Measurements from ENCODE around the gene REEP5. TPM values are rescaled to one million over a fixed set of nuclear protein-coding genes. Genes with fewer than 3 reads are reported as not detected.

Gene REEP5
- 66.4 and 73.8 TPM in 2 replicates for total RNA-seq
- long read RNA-seq, transcript REEP5-202 (5 exons, 3,326 nt): major isoform, 803 of 829 reads
- long read RNA-seq, partial matches to known transcripts: 4 of 829 reads
- long read RNA-seq, other reads (novel, unspliced or antisense): 18 of 829 reads

DNA sequence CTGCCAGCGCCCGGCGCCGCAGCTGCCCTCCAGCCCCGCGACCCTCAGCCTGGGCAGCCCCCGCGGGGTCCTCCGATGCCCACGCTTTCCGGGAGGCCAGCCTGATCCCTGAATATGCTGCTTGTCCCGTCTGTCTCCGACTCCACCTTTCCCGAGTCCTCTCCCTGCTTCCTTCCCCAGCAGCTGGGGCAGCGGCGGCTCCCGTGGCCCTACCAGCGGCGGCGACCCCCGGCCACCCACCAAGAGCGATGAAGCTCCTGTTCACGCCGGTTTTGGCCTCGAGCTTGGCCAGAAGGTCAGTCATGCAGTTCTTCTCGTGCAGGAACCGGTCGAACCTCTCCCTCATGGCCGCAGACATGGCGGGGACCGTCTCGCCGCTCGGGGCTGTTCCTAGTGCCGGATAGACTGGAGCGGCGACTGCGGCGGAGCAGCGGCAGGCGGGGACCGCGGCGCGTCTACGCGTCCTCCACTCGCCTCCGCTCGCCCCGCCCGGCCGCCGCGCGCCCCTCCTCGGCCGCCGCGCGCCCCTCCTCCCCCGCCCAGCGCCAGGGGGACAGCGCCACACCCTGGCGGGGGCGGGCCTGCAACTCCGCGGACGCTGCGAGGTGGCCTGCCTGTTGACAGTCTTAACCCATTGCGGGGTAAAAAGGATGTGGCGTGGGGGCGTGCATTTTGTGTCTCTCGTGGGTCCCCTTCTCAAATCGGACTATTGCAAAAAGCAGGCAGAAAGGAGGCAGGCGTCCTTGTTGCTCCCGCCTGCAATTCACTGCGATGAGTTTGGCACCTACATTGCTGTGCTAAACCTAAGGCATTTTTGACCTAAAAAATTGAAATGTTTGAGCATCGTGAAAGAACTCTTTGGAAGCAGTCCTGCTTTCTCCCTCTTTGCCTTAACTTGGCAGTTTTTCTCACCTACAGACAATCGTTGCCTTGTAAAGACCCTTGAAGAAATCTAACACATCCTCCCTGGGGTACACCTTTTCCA is at the start of gene REEP5:
Gene REEP5 (minus strand): TSS at position 395 of the 985 bp plus-strand sequence. CDS start 37 bp downstream, at position 358.
- TF ChIP-seq, protein P1, sequence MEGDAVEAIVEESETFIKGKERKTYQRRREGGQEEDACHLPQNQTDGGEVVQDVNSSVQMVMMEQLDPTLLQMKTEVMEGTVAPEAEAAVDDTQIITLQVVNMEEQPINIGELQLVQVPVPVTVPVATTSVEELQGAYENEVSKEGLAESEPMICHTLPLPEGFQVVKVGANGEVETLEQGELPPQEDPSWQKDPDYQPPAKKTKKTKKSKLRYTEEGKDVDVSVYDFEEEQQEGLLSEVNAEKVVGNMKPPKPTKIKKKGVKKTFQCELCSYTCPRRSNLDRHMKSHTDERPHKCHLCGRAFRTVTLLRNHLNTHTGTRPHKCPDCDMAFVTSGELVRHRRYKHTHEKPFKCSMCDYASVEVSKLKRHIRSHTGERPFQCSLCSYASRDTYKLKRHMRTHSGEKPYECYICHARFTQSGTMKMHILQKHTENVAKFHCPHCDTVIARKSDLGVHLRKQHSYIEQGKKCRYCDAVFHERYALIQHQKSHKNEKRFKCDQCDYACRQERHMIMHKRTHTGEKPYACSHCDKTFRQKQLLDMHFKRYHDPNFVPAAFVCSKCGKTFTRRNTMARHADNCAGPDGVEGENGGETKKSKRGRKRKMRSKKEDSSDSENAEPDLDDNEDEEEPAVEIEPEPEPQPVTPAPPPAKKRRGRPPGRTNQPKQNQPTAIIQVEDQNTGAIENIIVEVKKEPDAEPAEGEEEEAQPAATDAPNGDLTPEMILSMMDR (IDR thresholded peaks at IDR 0.05): peak; percentile 93
- Mint-ChIP-seq H3K4me1 (ENCODE audit: unreplicated experiment) (peaks cover 22% of the 10 kb centered on the region), H3K4me3 (ENCODE audit: unreplicated experiment) (peak within 1 kb of the TSS; percentile 96), H3K36me3 (ENCODE audit: unreplicated experiment) (peaks cover 20% of the 10 kb centered on the region), H3K9me3 (ENCODE audit: unreplicated experiment) (no peaks in the 10 kb centered on the region), H3K27ac (ENCODE audit: unreplicated experiment) (peak within 1 kb of the TSS; percentile 97), H3K27me3 (ENCODE audit: unreplicated experiment) (no peaks in the 10 kb centered on the region)
- DNase-seq (ENCODE audit: extremely low spot score, unreplicated experiment): peak; percentile 94

DNA sequence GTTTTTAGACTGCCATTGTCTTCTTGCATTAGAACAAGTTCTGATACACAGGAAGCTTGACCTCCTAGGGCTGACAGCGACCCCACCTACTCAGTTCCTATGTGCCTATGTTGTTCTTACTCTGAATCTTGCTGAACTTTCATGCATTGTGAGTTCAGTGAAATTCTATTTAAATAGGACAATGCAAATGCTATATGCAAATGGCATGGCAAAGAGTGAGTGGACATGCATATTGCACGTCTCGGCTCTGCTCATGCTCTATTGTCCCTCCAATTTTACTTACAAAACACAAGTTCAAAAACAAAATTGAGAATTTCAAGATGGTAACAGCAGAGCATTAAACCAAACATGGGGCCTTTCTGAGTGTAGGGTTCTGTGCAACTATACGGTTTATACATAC is 49.2 kb upstream of the REEP5 start:
- no peaks in the 10 kb centered on the region for H3K9me3 Mint-ChIP-seq (ENCODE audit: unreplicated experiment)
- TF ChIP-seq, protein P1 (IDR thresholded peaks at IDR 0.05): no peak
- H3K27me3 Mint-ChIP-seq (ENCODE audit: unreplicated experiment): no peaks in the 10 kb centered on the region

DNA sequence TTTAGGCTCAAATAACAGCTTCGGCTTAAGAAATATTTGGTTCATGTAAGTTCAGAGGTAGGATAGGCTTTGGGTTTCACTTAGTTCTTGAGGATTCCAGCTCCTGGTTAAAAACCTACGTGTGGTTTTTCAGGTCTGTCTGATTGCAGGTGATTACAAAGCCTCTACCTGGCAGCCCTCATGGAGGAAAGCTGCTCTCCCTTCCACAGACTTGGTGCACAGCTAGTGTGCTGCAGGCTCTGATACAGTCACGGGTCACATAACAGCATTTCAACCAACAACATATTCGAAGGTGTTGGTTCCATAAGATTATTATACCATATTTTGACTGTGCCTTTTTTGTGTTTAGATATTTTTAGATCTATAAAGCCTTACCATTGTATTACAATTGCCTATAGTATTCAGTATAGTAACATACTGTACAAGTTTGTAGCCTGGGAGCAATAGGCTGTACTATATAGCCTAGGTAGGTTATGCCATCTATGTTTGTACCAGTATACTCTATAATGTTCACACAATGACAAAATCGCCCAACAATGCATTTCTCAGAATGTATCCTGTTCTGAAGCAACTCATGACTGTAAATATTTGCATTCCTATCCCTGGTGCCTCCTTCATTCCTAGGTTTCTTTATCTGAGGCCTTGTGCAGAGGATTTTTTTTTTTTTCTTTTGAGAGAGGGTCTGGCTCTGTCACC is 46.5 kb upstream of the REEP5 start:
- no peak overlapping the region for H3K27ac Mint-ChIP-seq (ENCODE audit: unreplicated experiment)
- TF ChIP-seq, protein P1 (IDR thresholded peaks at IDR 0.05): no peak
- no peak overlapping the region for H3K4me3 Mint-ChIP-seq (ENCODE audit: unreplicated experiment)
- H3K9me3 Mint-ChIP-seq (ENCODE audit: unreplicated experiment): no peaks in the 10 kb centered on the region
- DNase-seq (ENCODE audit: extremely low spot score, unreplicated experiment): no peak
- H3K36me3 Mint-ChIP-seq (ENCODE audit: unreplicated experiment): no peaks in the 10 kb centered on the region
- H3K4me1 Mint-ChIP-seq (ENCODE audit: unreplicated experiment): peaks cover 6% of the 10 kb centered on the region
- H3K27me3 Mint-ChIP-seq (ENCODE audit: unreplicated experiment): no peaks in the 10 kb centered on the region

More for the DNA sequence above, 49.2 kb upstream of the REEP5 start:
- H3K4me1 Mint-ChIP-seq (ENCODE audit: unreplicated experiment): peaks cover 9% of the 10 kb centered on the region
- no peak for DNase-seq (ENCODE audit: extremely low spot score, unreplicated experiment)
- H3K4me3 Mint-ChIP-seq (ENCODE audit: unreplicated experiment): no peak overlapping the region
- no peak overlapping the region for H3K27ac Mint-ChIP-seq (ENCODE audit: unreplicated experiment)
- no peaks in the 10 kb centered on the region for H3K36me3 Mint-ChIP-seq (ENCODE audit: unreplicated experiment)

GRCh38 chr5:112967520-112968083 is 45.6 kb upstream of the REEP5 start:
- H3K27ac Mint-ChIP-seq (ENCODE audit: unreplicated experiment): no peak overlapping the region
- TF ChIP-seq, protein P1 (IDR thresholded peaks at IDR 0.05): no peak
- H3K27me3 Mint-ChIP-seq (ENCODE audit: unreplicated experiment): no peaks in the 10 kb centered on the region
- no peak for DNase-seq (ENCODE audit: extremely low spot score, unreplicated experiment)
- no peaks in the 10 kb centered on the region for H3K9me3 Mint-ChIP-seq (ENCODE audit: unreplicated experiment)
- no peak overlapping the region for H3K4me3 Mint-ChIP-seq (ENCODE audit: unreplicated experiment)
- H3K36me3 Mint-ChIP-seq (ENCODE audit: unreplicated experiment): no peaks in the 10 kb centered on the region
- peaks cover 6% of the 10 kb centered on the region for H3K4me1 Mint-ChIP-seq (ENCODE audit: unreplicated experiment)
